Left ventricle myocardium superior (tissue), 1 donor: ENCODE measurements around the gene MAN1C1. TPM values are rescaled to one million over a fixed set of nuclear protein-coding genes. Genes with fewer than 3 reads are reported as not detected.

Experiments
- ATAC-seq: fragments of 200-7000 bp; cut with Tn5 transposase; one replicate; pipeline ENCODE4 v1.9.1; 2020; ENCODE audit warnings: mild to moderate bottlenecking, moderate library complexity
- DNase-seq: peaks from one replicate; pipeline ENCODE4 v3.0.0-alpha.2; 2020
- intact Hi-C: fragments of 100-400 bp; cut with micrococcal nuclease; formaldehyde crosslinking; loops from one replicate; pipeline ENCODE4 v1.11.0; 2022
- total RNA-seq: library from RNA; stranded (reverse); fragmentation: NEBNext Ultra II Directional; extraction: Animal tissue kit (Norgen Biotek cat#: 25700); gene quantifications from one replicate; pipeline ENCODE4 v1.2.1, GENCODE V29; 2021
- donor health status: DM: no; HTN: yes; CAD: no; lungs with severe emphysema.

MAN1C1 gene
- total RNA-seq, 1 donor from 2014 or later, result 17.9 TPM

GRCh38 chr1:25809929-25810328 is 193.3 kb downstream of the MAN1C1 start:
- intact Hi-C loops, result no loop called here
- ATAC-seq, result no peak

DNA sequence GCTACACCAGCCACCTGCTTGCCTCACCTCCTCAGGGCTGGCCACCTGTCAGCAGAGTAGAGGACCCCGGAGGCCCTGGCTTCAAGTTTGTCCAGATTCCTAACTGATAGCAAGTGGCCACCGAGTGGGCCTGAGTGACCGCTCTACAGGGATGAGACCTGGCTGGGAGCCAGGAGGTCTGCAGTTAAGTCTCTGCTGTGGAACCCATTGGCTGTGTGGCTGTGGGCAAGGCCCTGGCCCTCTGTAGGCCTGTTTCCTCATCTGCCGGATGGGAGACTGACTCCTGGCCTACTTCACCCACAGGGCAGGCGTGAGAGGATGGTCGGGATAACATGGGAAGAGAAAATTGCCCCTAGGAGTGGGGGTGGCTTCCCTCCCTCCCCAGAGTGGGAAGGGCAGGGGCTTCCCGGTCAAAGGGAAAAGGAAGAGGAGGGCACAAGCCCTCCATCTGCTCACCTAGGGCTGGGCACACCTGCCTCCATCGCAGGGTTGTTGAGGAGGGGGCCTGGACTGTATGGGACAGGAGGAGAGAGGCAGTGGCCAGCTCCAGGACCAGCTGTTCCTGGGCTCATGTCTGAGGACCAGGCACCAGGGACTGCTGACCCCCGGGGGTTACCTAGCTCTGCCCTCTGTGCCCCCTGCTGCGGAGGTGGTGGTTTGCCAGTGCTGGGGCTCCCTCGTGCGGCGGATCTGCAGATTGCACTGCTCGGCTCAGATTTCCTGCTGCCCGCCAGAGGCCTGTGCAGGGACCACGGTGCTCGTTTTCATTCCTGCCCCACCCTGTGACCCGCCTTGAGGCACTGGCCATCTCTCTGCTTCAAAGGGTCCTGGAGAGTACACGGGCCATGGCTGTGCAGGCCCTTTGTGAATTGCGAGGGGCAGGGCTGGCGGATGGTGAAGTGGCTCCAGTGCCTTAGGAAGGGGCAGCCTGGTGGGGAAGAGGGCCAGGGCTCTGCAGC is 194.0 kb downstream of the MAN1C1 start:
- intact Hi-C loops, result no loop called here
- peak; percentile 58 for ATAC-seq
- peak; percentile 86 for DNase-seq

More at GRCh38 chr1:25809929-25810328, 193.3 kb downstream of the MAN1C1 start:
- DNase-seq, result no peak

GRCh38 chr1:25811384-25812082 is 194.9 kb downstream of the MAN1C1 start:
- ATAC-seq, result no peak
- DNase-seq, result no peak
- intact Hi-C loops, result no loop called here

DNA sequence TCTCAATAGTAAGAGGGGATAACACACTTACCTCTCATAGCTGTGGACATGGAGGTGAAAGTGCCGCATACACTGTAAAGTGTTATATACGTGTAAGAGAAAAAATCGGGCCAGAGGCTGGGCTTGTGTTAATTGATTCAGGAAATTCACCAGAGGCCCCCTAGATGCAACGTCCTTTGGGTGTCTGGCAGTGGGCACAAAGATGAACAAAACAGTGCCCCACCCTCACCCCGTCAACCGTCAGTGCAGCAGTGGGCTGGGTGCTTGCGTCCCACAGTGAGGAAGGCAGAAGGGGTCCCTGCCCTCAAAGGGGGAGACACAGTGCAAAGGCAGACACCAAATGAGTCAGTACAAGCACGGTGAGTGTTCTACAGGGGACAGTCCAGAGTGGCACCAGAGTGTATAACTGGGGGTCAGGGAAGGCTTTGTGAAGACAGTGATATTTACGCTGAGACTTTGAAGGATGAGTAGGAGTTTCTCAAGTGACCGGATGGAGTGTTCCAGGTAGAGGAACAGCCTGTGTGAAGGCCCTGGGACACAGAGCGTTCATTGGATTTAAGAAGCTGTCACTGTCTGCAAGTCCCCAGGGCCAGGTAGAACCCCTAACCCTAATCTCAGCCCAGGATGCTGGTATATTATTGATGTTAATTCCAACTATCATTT is 196.6 kb downstream of the MAN1C1 start:
- ATAC-seq (no peak), DNase-seq (no peak)
- intact Hi-C loops, result no loop called here

GRCh38 chr1:25813734-25814471 is 197.3 kb downstream of the MAN1C1 start:
- ATAC-seq (no peak), DNase-seq (no peak)
- intact Hi-C loops, result no loop called here

GRCh38 chr1:25814549-25815087 is 198.0 kb downstream of the MAN1C1 start:
- ATAC-seq (no peak), DNase-seq (no peak)
- intact Hi-C loops, result no loop called here

- intact Hi-C loops, result no loop called here
- DNase-seq, result no peak
- ATAC-seq, result no peak
Measured at GRCh38 chr1:25815208-25816111, 198.9 kb downstream of the MAN1C1 start.

- intact Hi-C loops, result no loop called here
- ATAC-seq (no peak), DNase-seq (no peak)
Measured at GRCh38 chr1:25816112-25816718, 199.6 kb downstream of the MAN1C1 start.

DNA sequence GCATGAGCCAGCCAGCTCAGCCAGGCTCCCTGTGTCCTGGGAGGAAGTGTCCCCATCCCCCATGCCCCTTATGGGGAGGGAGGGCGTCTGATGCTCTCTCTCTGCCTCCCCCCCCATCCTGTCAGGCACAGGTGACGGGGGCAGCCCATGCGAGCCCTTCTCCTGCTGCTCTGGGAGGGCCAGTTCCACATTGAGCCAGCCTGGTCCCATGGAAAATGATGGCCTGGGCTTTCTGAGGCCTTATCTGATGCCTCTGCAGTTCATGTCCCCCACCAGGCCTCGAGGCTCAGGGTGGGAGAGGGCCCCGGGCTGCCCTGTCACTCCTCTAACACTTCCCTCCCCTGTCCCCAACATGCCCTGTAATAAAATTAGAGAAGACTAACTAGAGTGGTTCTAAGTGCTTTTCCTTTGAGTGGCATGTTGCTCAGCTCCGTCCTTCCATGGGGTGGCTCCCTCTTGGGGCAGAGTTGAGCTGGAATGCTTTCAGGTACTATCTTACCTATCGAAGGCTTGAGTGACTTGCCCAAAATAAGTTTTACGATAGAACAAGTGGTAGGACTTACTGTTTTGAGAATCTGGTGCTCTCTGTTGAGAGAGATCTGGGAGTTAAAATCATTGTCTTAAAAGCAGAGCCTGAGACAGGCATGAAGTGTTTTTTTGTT is 201.4 kb downstream of the MAN1C1 start:
- intact Hi-C loops, result no loop called here
- ATAC-seq, result no peak
- no peak for DNase-seq

- ATAC-seq (no peak), DNase-seq (no peak)
- intact Hi-C loops, result no loop called here
Measured at GRCh38 chr1:25818569-25818968, 202.0 kb downstream of the MAN1C1 start.

- intact Hi-C loops, result no loop called here
- peak; percentile 91 for ATAC-seq
- DNase-seq, result peak; percentile 94
Measured at GRCh38 chr1:25819491-25820246, 203.1 kb downstream of the MAN1C1 start, which contains the start of gene MTFR1L. Gene MTFR1L (plus strand): TSS chr1:25819954. CDS start chr1:25823105, 3,151 bp downstream.

DNA sequence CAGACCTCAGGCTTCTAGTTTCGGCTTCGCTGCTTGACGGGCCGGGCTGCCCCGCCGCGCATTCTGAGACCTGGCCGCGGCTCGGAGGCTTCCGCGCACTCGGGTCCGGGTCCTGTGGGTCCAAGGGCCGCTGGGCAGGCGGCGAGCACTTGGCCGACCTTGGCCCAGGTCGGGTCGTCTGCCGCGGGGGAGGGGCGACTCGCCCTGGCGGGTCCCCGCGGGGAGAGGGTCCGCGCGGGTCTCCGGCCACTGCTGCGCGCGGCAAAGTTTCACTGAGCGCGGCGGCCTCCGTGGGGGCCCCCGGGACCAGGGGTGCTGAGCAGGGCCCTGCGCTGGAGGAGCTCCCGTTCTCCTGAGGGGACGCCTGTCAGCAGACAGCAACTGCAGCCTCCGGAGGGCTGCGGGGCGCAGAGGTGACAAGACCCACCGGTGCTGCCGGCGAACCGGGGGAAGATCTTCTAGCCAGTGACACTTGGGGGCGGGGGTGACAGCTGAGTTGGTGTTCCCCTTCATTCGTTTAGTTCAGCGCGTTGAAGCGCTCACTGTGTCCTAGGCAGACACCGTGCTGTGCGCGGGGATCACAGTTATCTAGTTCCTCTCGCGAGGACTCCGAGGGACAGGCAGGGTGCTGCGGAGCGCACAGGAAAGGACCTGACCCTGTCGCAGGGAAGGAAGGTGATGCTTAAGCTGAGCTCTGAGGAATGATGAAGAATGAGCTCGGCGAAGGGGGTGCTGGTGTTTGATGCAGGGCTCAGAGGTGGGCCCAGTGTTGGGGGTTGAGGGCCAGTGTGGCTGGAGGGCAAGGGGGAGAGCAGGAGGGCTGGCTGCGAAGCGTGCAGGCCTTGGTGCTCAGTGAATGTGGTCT is 203.9 kb downstream of the MAN1C1 start:
- DNase-seq, result peak; percentile 68
- intact Hi-C loops, result no loop called here
- ATAC-seq, result peak; percentile 59

GRCh38 chr1:25821112-25821476 is 204.5 kb downstream of the MAN1C1 start:
- ATAC-seq (no peak), DNase-seq (no peak)
- intact Hi-C loops, result no loop called here

GRCh38 chr1:25821630-25822091 is 205.1 kb downstream of the MAN1C1 start:
- ATAC-seq, result peak; percentile 5
- intact Hi-C loops, result no loop called here
- DNase-seq, result no peak

- DNase-seq (no peak), ATAC-seq (no peak)
- intact Hi-C loops, result no loop called here
Measured at GRCh38 chr1:25825605-25826004, 209.0 kb downstream of the MAN1C1 start.
